Chondrocyte (in vitro differentiated cells): ENCODE data around the gene ILK. TPM values are rescaled to one million over a fixed set of nuclear protein-coding genes. Genes with fewer than 3 reads are reported as not detected.

Experiments
- DNase-seq: peaks from one replicate; pipeline ENCODE4 v3.0.0; 2021; ENCODE audit warnings: mixed read lengths, low spot score
- H3K27ac Mint-ChIP-seq: one replicate; pipeline ENCODE4 v1.8.0; 2021; ENCODE audit warnings: mild to moderate bottlenecking, moderate library complexity, mixed read lengths; ENCODE audit not compliant: unreplicated experiment
- H3K27me3 Mint-ChIP-seq: 2 replicates; pipeline ENCODE4 v1.8.0; 2021; ENCODE audit warnings: low read depth, mixed read lengths
- H3K36me3 Mint-ChIP-seq: 2 replicates; pipeline ENCODE4 v1.8.0; 2021; ENCODE audit warnings: low read depth, mixed read lengths
- H3K4me1 Mint-ChIP-seq: 2 replicates; pipeline ENCODE4 v1.8.0; 2021; ENCODE audit warnings: low read depth, mild to moderate bottlenecking, mixed read lengths
- H3K4me3 Mint-ChIP-seq: one replicate; pipeline ENCODE4 v1.8.0; 2021; ENCODE audit warnings: mild to moderate bottlenecking, moderate library complexity, mixed read lengths; ENCODE audit not compliant: unreplicated experiment
- H3K9me3 Mint-ChIP-seq: 2 replicates; pipeline ENCODE4 v1.8.0; 2021; ENCODE audit warnings: low read depth, mixed read lengths
- CTCF ChIP-seq: fragments of 200-600 bp; sonication (generic); IDR thresholded peaks from 2 replicates; pipeline ENCODE4 v1.5.0; 2021; ENCODE audit warnings: antibody characterized with exemption, mild to moderate bottlenecking, moderate library complexity
- total RNA-seq: library from RNA; stranded (reverse); gene quantifications from 3 replicates; pipeline ENCODE4 v1.2.1, GENCODE V29; 2021

The ILK gene
- total RNA-seq, 1 donor from 2014 or later: 258 TPM

DNA sequence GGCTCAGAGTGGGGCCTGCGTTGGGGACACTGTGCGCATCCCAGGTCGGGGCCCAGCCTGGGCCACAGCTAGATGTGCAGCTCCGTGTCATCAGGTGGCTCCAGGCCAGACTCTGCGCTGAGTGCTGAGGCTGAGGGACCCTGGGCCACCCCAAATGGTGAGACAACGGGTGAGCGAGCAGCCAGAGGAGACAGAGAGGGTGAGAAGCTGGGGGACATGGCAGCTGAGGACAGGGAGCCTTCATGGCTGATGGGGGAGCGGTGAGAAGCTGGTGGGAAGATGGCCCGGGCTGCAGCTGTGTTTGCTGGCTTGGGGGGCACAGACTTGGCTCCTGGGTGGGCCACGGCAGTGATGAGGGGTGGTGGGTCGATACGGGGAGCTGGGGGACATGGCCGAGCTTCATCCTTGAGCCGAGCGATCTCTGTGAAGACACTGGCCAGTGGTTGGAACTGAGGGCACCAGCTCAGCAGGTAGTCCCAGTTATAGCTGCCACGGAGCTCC, 18.2 kb downstream of the ILK start:
- no peak for DNase-seq
- Mint-ChIP-seq H3K4me1 (no peaks in the 10 kb centered on the region), H3K27me3 (no peaks in the 10 kb centered on the region), H3K27ac (no peak overlapping the region), H3K9me3 (no peaks in the 10 kb centered on the region), H3K36me3 (peaks cover 9% of the 10 kb centered on the region), H3K4me3 (no peak overlapping the region)
- TF ChIP-seq CTCF: no peak

DNA sequence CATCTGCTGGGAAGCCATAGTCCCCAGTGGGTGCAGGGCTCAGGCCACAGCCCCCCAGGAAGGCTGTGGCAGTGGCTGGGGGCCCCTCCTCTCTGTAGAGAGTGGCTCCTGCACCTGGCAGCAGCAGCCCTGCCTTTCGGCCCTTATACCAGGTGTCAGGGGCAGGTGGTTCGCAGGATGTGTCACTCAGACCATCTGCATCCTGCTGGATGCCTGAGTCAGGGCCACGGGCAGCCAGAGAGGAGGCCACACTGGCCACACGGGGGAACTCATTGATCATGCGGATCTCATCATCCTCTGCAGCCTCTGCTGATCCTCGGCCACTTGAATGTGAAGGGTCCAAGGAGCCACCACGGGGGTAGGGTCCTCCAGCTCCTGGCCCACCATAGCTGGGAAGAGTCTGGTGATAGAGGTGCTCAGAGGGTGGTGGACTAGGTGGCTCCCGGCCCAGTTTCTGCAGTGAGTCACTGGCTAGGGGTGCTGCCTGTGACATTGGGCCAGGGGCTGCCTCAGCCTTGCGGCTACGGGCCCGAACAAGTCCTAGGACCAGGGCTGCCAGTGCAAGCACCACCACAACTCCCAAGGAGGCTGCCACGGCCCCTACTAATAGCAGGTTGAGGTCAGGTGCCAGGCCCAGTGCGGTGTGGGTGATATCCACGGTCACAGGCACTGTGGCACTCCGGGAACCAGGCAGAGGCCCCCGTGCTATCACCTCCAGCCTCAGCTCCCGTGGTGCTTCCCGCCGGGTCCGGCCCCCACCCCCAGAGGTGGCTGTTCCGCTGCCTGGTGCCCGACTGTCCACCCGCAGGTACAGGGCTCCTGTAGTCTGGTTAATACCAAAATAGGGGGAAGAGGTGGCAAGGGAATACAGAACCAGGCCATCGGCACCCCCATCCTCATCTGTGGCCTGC, 18.9 kb downstream of the ILK start:
- Mint-ChIP-seq H3K36me3 (peaks cover 10% of the 10 kb centered on the region), H3K27me3 (no peaks in the 10 kb centered on the region), H3K4me3 (no peak overlapping the region), H3K4me1 (no peaks in the 10 kb centered on the region), H3K9me3 (no peaks in the 10 kb centered on the region), H3K27ac (no peak overlapping the region)
- TF ChIP-seq CTCF: no peak
- DNase-seq: no peak

DNA sequence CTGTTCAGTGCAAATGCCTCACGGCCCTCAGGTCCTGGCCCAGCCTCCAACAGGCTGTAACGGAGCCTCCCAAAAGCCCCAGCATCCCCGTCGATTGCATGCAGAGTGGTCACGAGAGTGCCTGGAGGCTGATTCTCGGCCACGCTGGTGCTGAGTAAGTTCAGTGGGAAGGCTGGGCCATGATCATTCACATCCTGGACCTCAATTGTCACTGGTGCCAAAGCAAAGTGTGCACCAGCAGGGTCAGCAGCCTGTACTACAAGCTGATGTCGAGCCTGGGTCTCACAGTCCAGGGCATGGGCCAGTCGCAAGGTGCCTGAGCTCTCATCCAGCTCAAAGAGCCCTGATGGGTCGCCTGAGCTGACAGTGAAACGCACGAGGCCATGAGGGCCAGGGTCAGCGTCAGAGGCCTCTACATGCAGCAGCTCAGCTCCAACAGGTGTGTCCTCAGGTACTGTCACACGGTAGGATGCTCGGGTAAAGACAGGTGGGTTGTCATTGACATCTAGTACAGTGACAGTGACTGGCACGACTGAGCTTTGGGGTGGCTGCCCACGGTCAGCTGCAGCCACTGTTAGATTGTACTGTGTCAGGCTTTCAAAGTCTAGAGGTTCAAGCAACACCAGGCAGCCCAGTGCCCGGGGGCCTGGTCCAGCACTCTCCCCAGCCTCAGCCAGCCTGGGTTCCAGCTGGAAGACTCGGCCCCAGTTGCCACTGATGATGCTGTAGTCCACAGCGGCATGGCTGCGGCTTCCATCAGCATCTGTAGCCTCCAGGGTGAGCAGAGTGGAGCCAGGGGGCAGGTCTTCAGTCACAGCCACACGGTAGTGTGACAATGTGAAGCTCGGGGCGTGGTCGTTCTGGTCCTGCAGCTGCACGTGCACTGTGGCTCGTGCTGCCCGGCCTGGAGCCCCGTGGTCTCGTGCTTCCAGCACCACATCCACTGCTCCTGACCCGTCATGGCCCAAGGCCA, 20.1 kb downstream of the ILK start:
- no peak for DNase-seq
- no peak for TF ChIP-seq CTCF
- H3K9me3 Mint-ChIP-seq: no peaks in the 10 kb centered on the region
- H3K36me3 Mint-ChIP-seq: peaks cover 13% of the 10 kb centered on the region
- H3K4me1 Mint-ChIP-seq: no peaks in the 10 kb centered on the region
- no peak overlapping the region for H3K4me3 Mint-ChIP-seq
- no peaks in the 10 kb centered on the region for H3K27me3 Mint-ChIP-seq
- no peak overlapping the region for H3K27ac Mint-ChIP-seq

DNA sequence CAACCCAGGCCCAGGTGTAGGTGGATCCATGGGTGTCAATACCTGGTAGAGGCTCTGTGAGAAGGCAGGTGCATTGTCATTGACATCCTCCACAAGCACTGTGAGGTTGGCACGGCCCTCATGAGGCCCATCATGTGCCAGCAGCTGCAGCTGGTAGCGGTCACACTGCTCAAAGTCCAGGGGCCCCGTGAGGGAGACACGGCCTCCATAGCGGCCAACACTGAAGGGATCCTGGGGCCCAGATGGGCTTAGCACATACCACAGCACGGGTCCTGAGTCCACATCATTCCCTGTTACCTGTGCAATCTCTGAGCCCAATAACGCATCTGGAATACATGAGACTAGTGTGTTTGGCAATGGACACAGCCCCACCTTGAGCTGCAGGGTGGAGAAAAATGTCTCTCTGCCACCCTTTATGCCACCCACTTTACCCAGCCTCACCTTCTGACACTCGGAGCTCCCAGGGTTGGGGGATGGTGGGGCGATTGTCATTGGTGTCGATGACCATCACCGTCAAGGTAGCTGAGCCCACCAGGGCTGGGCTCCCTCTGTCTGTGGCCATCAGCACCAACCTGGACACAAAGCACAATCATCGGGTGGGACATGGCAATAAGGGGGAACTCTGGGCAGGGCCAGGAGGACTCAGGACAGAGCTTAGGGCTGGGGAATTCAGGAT, 21.7 kb downstream of the ILK start:
- Mint-ChIP-seq H3K27me3 (no peaks in the 10 kb centered on the region), H3K27ac (no peak overlapping the region), H3K4me1 (no peaks in the 10 kb centered on the region), H3K9me3 (no peaks in the 10 kb centered on the region), H3K36me3 (peaks cover 18% of the 10 kb centered on the region), H3K4me3 (no peak overlapping the region)
- DNase-seq: no peak
- no peak for TF ChIP-seq CTCF
